GM18499 (cell line): ENCODE measurements around the gene FAM53C.
A peak's percentile ranks its signal among the peaks of the same experiment; 100 is the strongest.
"Not testable (repeated sequence)": the region's sequence is repeated elsewhere in the genome, so short reads cannot be mapped to it uniquely, and the experiment has no call there.

Source experiments
- ATAC-seq: cut with Tn5 transposase; IDR thresholded peaks from one replicate; pipeline ENCODE4 v1.9.1; 2021; ENCODE audit warnings: moderate number of reproducible peaks; ENCODE audit not compliant: insufficient read depth, unreplicated experiment

Gene FAM53C

DNA sequence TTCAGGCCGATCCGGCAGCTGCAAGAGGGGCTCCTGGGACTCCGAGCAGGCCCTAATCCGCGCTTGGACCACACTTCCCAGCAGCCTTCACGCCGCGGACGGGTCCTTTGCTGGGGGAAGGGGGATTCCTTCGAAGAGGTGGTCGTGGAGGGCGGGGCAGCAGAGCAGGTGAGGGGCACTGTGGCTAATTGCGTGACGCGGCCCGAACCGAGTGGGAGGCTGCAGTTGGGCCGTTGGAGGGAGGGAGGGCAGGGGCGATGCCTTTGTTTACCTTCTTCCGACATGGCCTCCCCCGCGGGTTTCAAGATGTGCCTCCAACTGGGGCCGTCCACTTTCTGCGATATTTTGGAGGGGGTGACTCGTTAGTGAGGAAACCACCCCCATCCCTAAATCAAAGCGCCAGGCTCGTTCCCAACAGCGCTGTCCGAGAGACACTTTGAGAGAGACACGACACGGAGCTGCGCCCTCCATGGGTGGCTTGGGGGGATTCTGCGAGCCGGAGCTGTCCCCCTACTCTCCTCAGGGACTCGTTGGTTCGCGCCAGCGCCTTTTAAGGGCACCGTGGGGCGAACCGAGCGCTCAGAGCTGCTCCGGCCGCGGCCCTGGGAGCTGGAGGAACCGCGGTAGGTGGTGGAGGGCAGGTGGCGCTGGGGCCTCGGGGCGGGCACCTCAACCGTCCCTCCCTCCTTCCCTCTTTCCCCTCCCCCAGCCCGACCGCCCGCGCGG is at the start of gene FAM53C:
Gene FAM53C (plus strand): TSS at position 582 of the 726 bp plus-strand sequence. CDS start 3,070 bp downstream, outside the sequence.
- ATAC-seq = peak; percentile 50

DNA sequence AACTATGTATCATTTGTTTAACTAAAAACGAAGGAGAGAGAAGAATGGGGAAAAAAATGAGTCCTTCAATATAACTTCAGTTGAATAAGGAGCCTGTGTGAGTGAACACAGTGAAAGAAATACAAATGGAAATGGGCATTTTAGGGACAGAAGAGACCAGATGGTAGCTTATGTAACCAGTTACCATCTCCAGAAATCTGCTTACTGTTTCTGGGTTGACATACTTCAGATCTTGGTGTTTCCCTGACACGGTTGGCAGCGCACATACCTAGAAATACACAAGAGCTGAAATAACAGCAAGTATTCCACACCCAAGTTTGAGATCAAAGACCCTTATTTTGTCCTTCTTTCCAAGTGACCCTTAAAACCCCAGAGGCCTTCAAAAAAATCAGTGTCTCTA is 48.8 kb upstream of the FAM53C start:
- ATAC-seq = no peak

DNA sequence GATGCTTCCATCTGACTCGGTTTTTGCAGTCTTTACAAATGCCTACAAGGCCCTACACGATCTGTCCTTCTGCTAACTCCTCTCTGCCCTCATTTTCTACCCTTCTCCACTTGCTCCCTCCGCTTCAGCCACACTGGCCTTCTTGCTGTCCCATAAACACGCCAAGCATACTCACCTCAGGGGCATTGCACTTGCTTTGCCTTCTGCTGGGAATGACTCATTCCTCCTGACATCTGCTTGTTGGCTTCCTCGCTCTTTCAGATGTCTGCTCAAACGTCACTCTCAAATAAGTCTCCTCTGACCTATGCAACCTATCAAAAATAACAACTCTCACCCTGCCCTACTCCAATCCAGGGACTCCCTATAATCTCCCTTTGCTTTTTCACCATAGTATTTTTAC is 34.7 kb upstream of the FAM53C start:
- ATAC-seq = no peak

DNA sequence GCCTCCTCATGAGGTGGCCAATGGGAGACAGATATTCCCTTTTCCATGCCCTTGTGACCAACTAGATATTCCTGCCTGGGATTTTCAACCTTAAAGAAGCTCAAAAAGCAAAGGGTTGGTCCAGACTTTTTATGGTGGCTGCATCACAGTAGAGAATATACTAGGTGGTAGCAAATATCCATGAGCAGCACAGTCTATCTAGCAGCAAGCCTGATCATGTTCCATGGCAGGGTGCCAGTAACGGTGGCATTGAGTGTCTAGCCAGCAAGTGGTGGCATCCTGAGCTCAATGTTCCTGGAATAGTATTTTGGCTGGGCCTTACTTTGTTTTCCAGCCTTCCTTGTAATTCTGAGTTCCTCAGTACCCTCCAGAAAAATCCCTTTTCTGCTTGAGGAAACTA is 32.3 kb upstream of the FAM53C start:
- ATAC-seq = no peak

DNA sequence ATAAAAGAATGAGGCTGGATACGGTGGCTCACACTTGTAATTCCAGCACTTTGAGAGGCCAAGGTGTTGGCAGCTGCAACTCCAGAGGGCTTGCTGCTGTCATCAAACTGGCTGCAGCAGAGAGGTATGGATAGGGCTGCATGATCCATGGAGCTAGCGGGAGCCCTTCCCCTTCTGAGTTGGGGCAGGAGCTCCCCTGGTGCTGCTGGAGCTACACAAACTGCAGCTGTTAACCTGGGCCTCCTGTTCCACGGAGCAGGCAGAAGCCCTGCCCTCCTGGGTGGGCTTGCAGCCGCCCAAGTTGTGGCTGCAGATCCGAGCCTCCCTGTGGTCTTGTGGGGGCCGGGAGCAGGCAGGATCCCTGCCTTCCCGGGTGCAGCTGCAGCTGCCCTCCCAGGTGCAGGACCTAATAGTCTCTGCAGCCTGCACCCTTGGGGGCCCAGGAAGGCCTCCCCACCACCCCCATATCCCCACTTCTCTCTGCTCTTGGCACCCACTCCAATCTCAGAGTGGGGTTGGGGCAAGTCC is 22.3 kb upstream of the FAM53C start:
- no peak for ATAC-seq

DNA sequence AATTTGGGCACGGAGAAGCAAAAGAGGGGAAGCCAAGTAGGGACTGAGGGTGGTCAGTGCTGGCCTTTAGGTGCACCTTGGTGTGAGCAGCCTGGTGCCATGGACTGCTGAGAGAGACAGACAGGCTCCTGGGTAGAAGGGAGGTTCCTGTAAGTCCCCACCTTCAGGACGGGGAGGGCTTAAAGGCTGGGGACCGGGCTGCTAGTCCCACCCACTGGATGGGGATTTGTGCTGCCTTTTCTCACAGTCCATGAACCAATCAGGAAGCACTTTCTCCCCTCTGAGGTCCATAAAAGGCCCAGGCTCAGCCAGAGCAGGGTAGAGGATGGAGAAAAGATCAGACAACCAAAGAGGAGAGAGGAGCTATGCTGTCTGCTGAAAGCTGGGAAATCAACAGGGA is 21.7 kb upstream of the FAM53C start:
- ATAC-seq = no peak

DNA sequence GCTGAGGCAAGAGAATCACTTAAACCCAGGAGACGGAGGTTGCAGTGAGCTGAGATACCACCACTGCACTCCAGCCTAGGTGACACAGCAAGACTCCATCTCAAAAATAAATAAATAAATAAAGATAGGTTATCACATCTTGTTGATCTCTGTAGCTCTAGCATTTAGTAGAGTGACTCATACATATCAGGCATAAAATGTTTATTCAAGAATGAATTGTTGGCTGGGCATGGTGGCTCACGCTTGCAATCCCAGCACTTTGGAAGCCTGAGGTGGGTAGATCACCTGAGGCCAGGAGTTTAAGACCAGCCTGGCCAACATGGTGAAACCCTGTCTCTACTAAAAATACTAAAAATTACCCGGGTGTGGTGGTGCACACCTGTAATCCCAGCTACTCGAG is 19.9 kb upstream of the FAM53C start:
- ATAC-seq = not testable (repeated sequence)

DNA sequence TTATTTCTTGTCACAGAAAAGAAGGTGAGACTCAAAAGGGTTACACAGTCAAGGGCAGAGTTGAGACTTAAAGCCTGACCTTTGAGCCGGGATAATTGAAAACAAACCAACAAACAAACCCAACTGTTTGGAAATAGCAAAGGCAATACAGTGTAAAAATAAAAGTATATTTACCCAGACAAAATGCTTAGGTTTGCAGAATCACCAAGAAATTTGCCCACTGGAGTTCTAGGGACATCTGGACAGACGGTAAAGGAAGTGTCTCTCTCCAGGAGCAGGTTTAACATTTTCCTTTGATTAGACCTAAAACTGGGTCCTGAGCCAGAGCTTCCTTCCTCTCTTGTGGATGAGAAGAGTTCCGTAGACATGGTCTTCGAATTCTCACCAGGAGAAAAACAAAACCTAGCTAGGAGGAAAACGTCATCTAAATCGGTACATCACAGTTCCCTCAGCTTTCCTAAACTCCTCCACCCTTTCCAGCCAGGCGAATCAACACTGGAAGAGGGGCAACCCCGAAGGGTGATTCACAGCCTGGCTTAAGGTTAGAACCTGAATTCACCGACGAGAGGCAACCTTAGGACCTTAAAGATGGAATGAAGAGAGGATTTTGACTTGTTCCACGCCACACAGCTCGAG is 7.1 kb upstream of the FAM53C start:
- ATAC-seq = no peak

DNA sequence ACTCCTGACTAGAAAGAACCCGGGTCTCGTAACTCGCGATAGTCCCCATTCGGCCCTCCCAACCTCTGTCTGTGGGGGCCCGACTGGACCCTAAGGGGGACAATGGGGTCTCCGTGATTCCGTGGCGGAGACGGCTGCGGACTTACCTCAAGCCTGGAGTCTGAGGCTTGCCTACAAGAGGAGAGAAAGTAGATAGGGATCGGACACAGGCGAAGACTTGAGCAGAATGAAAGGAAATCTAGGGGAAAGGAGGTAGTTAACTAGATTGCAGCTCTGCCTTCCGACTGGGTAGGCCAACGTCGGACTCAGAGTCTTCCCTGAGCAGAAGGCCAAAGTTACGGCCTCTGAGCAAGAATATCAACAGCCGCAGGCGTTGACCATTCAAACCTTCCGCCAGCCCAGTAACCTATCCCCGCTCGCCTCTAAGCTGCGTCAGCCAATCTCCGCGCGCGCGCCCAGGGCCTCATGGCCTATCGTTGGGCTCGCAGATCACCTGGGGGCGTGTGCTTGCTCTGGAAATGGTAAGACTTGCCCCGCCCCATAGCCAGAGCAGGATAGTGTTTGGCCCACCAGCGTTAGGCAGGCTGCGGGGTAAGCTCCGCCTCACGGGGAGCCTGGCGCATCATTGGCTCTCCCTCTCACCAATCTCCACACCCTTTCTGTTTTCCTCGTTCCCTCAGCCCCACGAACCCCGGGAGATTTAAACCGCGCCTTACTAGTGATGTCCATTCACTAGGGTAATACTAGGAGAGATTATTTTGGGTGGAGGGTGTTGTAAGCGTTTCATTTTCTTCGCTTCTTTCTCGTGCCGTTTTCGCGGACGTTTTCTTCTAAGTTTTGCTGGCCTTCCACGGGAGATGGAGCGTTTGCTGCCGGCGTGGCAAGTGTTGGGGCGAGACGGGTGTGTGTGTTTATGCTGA is 6.4 kb upstream of the FAM53C start, which contains the start of gene CDC25C:
Gene CDC25C (minus strand): TSS at position 356 of the 920 bp plus-strand sequence. CDS start 624 bp downstream, outside the sequence.
- ATAC-seq = peak; percentile 92

DNA sequence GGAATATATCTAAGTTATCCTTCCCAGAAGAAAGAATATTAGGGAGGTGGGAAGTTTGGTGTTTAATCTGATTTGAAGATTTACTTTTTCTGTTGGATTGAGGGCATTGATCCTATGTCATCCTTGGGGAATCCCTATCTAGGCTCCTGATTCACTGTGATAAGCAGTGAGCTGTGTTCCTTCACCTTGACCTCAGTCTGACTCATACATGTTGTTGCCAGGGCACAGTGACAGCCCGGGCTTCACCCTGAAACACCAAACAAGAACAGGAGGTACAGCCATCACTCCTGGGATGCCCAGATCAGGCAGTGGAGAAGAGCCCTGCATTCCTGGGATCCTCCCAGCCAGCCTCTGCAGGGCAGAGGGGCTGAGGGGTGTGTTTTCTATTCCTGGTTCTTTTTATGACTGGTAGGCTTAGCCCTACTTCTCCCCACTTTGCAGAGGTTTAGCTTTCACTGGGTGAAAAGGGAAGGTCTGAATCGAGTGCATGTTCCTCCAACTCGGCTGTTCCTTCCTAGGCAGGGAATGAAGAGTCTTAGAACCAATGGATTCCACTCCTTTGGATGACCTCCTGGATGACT is 3.1 kb upstream of the FAM53C start:
- ATAC-seq = no peak

DNA sequence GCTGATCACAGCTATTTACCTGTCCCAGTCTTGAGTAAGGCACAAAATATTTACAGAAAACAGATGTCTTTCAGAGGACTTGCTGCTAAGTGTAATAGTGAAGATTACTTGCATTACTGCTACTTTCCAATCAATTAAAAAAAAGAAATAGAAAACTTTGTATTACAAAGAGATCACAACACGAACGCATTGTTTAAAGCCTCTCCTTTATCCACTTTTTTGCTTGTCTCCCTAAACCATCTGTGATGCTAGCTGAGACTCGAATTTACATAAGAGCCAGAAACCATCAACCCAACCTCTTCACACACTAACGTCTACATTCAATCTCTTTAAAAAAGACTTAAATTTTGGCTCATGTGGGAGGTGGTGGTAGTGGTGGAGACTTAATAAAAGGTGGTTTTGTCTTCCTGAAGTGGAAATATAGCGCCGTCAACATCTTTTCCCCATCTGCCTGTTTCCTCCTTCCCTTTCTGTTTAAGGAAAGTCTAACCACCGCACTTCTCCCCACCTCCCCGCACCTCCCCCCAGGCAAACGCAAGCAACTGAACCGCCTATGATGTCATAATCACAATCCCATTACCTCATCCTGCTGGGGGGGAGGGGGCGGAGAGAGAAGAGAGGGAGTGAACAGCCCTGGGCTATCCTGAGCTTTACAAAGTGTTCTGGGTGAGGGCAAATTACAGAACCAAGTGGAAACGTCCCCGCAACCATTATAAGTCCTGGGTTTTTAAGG is 948 bp upstream of the FAM53C start:
- ATAC-seq = peak; percentile 3

DNA sequence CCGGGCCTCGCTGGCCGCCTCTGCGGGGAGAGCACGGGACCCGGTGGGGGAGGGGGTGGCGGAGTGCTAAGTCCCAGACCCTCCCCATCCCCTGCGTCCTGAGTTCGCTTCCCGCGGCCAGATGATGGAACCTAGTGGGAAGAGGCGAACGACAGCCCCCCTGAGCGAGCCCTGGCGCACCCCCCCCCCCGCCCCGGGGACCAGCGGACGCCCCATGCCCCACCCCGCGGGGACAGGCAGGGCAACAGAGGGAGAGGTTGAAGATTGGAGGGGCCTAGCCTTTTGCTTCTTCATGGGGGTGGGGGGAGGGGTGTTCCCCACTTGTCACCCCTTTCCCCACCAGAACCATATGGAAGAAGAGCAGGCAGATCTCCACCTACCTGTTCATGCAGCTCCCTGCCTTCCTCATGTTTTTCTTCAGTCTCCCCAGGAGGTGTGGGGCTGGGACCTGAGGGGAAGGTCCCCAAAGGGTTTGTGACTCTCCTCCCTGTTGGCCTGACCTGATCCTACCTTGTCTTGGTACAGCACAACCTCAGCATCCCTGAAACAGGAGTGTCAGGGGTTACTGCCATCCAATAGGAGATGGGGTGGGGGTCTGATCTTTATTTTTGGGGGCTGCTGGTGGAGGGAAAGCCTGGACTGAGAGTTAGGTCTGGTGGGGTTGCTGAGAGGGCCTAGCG is 485 bp downstream of the FAM53C start:
- ATAC-seq = peak; percentile 6

DNA sequence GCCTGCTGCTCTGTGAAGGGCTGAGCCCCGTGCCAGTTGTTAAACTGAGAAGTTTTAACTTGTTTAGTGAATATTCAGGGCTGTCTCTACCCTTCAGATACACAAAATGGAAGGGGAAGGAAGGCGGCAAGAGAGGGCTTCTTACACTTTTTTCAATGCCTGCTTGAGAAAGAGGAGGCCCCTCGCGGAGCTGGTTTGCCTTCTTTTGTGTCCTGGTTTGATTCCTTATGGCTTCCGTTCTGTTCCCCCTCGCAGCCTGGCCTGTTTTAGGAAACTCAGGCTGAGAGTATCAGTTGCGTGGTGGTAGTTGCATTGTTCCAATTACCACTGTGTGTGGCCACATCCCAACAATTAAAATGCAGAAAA is 1.0 kb downstream of the FAM53C start:
- ATAC-seq = no peak

DNA sequence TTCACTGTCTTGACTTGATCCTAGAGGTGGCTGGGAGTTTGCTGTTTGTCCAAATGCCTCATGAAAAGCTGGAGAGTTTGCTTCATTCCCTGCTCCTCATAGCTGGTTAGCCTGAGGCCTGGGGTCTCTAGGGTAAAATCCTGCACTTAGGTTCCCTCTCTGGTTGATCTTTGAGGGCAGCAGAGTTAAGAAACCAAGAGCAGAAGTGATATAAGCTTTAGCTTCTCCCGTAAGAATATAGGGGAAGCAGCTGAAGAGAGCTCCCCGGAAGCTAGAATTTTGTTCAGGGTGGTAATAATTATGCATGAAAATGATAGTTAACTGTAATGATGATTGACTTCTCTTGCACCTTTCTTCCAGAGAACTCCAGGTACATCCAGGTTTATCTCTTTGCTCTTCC is 1.4 kb downstream of the FAM53C start:
- ATAC-seq = no peak

DNA sequence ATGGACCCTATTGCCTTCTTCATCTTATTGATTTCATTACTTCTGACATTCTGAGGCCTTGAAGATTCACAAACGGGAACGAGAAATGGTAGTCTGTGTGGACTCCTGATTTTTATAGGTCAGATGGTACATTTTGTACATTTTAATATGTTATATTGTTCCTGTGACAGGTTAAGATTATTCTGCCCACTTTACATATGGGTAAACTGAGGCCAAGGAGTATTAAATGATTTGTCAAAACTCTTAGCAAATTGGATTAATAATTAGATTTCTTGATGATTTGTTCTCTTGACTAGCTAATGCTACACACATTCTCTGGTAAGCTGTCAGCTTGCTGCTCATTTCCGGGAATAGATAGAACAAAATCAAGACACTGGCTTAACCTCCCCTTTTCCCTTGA is 1.9 kb downstream of the FAM53C start:
- no peak for ATAC-seq

DNA sequence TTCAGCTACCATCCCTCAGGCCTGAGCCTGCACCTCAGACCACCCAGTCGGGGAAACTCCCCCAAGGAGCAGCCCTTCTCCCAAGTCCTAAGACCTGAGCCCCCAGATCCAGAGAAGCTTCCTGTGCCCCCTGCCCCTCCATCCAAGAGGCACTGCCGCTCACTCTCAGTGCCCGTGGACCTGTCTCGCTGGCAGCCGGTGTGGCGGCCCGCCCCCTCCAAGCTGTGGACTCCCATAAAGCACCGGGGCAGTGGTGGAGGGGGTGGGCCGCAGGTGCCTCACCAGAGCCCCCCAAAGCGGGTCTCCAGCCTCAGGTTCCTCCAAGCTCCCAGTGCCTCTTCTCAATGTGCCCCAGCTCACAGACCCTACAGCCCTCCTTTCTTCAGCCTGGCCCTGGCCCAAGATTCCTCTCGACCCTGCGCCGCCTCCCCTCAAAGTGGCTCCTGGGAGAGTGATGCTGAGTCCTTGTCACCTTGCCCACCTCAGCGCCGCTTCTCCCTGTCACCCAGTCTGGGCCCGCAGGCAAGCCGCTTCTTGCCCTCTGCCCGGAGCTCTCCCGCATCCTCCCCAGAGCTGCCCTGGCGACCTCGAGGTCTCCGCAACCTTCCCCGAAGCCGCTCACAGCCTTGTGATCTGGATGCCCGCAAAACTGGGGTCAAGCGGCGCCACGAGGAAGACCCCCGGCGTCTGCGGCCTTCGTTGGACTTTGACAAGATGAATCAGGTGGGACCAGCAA is 7.0 kb downstream of the FAM53C start:
- ATAC-seq = no peak

DNA sequence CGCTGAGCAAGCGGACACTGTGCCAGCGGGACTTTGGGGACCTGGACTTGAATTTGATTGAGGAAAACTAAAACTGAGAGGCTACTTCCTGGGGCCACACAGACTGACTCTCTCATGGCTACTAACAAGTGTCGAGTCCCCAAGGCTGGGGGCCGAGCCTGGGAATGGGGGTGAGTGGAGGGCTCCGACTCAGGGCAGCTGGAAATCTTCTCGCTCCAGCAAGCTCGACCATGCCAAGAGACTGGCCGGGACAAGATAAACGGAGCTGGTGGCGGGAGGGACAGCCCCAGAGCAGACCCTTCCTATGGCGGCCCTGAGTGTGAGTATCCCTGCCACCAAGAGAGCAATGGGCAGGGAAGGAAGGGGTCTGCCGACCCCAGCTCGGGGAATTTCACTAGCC is 8.8 kb downstream of the FAM53C start:
- no peak for ATAC-seq

DNA sequence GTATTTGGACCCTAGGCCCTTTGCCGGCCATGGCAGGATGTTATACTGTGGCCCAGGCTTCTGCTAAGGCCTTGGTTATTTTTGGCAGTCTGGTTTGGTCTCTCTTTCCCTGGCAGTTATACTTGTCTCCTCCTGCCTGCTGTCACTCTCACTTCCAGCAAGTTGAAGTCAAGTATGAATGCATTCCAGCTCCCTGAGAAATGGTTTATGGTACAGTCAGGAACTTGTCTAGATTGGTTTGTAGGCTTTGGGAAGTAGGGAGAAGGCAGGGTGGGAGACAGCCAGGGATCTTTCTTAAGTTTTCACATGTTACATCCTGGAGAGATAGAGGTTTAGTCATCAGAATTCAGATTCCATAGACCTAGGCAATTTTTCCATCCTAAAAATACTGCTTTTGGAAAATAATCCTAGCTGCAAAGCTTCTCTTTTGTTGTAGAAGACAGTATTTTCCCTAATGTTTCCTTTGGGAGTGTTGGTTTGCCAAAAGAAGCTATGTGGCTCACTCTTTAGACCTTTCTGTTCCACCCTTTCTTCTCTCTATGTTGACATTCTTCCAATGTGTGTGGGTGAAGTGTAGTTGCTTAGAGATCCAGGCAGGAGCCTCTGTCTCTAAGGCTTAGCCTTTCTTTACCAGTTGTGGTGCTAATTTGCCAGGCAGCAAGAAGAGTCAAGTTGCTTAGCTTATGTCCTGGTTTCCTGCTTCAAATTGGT is 11.9 kb downstream of the FAM53C start:
- ATAC-seq = no peak
